HepG2 (cell line): Measurements from ENCODE around the gene ACSS1. TPM values are rescaled to one million over a fixed set of nuclear protein-coding genes. Genes with fewer than 3 reads are reported as not detected.

Experiments
- ATAC-seq: fragments of 200-7000 bp; cut with Tn5 transposase; 3 replicates; pipeline ENCODE4 v1.9.1; 2020; ENCODE audit warnings: mild to moderate bottlenecking, moderate library complexity
- BruUV-seq: library from RNA; stranded (reverse); fragments of 400-500 nt; replicated peaks from 2 replicates; lab custom pipeline; 2021; lab: Mats Ljungman, UMichigan
- CTCF ChIA-PET: fragments of 300-600 bp; formaldehyde crosslinking; extraction: SDS; loops from one replicate; lab custom pipeline; 2021; ENCODE audit warnings: low total read pairs, inconsistent platforms, low intra/inter-chr PET ratio; lab: Yijun Ruan, JAX
- POLR2A ChIA-PET: fragments of 350-600 bp; sonication (Branson Sonifier 250); formaldehyde crosslinking; loops from one replicate; lab custom pipeline; 2020; ENCODE audit warnings: antibody characterized with exemption, inconsistent platforms; lab: Yijun Ruan, JAX
- DNase-seq: peaks from one replicate; pipeline ENCODE4 v3.0.0-alpha.2; 2015; ENCODE audit warnings: low spot score
- FAIRE-seq: peaks from 3 replicates; lab custom pipeline; 2011; peaks lifted over from hg19 to GRCh38; lab: Jason Lieb, UNC
- H2AFZ ChIP-seq: one replicate; pipeline ENCODE4 v1.6.1; 2011; ENCODE audit warnings: low read length, inconsistent platforms
- H3K27ac ChIP-seq: fragments of 300-600 bp; 3 replicates; pipeline ENCODE4 v1.8.0; 2011; ENCODE audit warnings: mixed run types, mild to moderate bottlenecking, mixed read lengths, low read length, inconsistent platforms; ENCODE audit not compliant: insufficient read depth; ENCODE audit errors: extremely low read length
- H3K27me3 ChIP-seq, 2 experiments: fragments of 200-600 bp in 1 of 2; 2 replicates in 1 of 2; 3 replicates in 1 of 2; pipeline versions ENCODE4 v1.6.0 to v1.8.0; 2011; ENCODE audit warnings: low read length in 2 of 2, mild to moderate bottlenecking in 2 of 2, moderate library complexity in 2 of 2, inconsistent platforms in 1 of 2; ENCODE audit not compliant: insufficient read depth in 2 of 2, control insufficient read depth in 1 of 2
- H3K36me3 ChIP-seq, 2 experiments: fragments of 200-600 bp in 1 of 2; replicated peaks in 1 of 2; 2 replicates in 1 of 2; 3 replicates in 1 of 2; pipeline versions ENCODE4 v1.5.1 to v1.8.0; 2011; ENCODE audit warnings: low read length in 2 of 2, inconsistent platforms in 1 of 2; ENCODE audit not compliant: insufficient read depth in 2 of 2, control insufficient read depth in 1 of 2
- H3K4me1 ChIP-seq: 2 replicates; pipeline ENCODE4 v1.5.1; 2012; ENCODE audit warnings: low read length, inconsistent platforms; ENCODE audit not compliant: insufficient read depth
- H3K4me2 ChIP-seq: 2 replicates; pipeline ENCODE4 v1.6.0; 2011; ENCODE audit warnings: low read depth, low read length, inconsistent platforms
- H3K4me3 ChIP-seq, 3 experiments: fragments of 200-600 bp in 1 of 3; sonication (generic), shearing (Covaris generic) in 1 of 3; replicated peaks in 1 of 3; 2 replicates each; pipeline ENCODE4 v1.5.1; 2011 to 2016; ENCODE audit warnings: low read length in 3 of 3, inconsistent platforms in 2 of 3, low read depth in 2 of 3, mild to moderate bottlenecking in 2 of 3, control low read depth in 1 of 3, mixed read lengths in 1 of 3; ENCODE audit not compliant: insufficient read depth in 1 of 3
- H3K79me2 ChIP-seq: one replicate; pipeline ENCODE4 v1.6.1; 2011; ENCODE audit warnings: low read length, inconsistent platforms; ENCODE audit not compliant: insufficient read depth
- H3K9ac ChIP-seq: 2 replicates; pipeline ENCODE4 v1.6.0; 2011; ENCODE audit warnings: mild to moderate bottlenecking, low read depth, low read length, inconsistent platforms; ENCODE audit not compliant: insufficient read depth
- H3K9me3 ChIP-seq: 2 replicates; pipeline ENCODE4 v1.5.1; 2012; ENCODE audit warnings: mild to moderate bottlenecking, low read length
- H4K20me1 ChIP-seq: 2 replicates; pipeline ENCODE4 v1.6.0; 2011; ENCODE audit warnings: inconsistent platforms, mild to moderate bottlenecking, low read length, moderate library complexity; ENCODE audit not compliant: insufficient read depth
- CTCF ChIP-seq: sonication (generic); formaldehyde crosslinking; IDR thresholded peaks from 2 replicates; pipeline ENCODE4 v1.5.0; 2020; ENCODE audit warnings: mild to moderate bottlenecking, missing genetic modification reagents, moderate library complexity
- ELF3 ChIP-seq: IDR thresholded peaks from 2 replicates; pipeline ENCODE4 v1.6.1; 2016; ENCODE audit warnings: missing genetic modification reagents, missing compliant biosample characterization
- FOXM1 ChIP-seq: sonication (generic); formaldehyde crosslinking; IDR thresholded peaks from 2 replicates; pipeline ENCODE4 v1.5.0; 2020; ENCODE audit warnings: missing genetic modification reagents
- IRF2 ChIP-seq: IDR thresholded peaks from 2 replicates; pipeline ENCODE4 v1.6.1; 2018; ENCODE audit warnings: missing genetic modification reagents, missing compliant biosample characterization
- NFATC3 ChIP-seq: sonication (generic); formaldehyde crosslinking; IDR thresholded peaks from 2 replicates; pipeline ENCODE4 v1.5.1; 2020; ENCODE audit warnings: mild to moderate bottlenecking, missing genetic modification reagents
- ZBTB7A ChIP-seq: sonication (generic); formaldehyde crosslinking; IDR thresholded peaks from 2 replicates; pipeline ENCODE4 v1.8.0; 2022; ENCODE audit warnings: mild to moderate bottlenecking, missing genetic modification reagents
- ZFP90 ChIP-seq: sonication (generic); formaldehyde crosslinking; IDR thresholded peaks from 2 replicates; pipeline ENCODE4 v1.8.0; 2022; ENCODE audit warnings: missing genetic modification reagents, mild to moderate bottlenecking, inconsistent platforms, borderline replicate concordance
- ZFY ChIP-seq: sonication (generic); formaldehyde crosslinking; IDR thresholded peaks from 2 replicates; pipeline ENCODE4 v1.4.0; 2020; ENCODE audit warnings: missing genetic modification reagents
- ZNF235 ChIP-seq: sonication (generic); formaldehyde crosslinking; IDR thresholded peaks from 2 replicates; pipeline ENCODE4 v1.8.1; 2023; ENCODE audit warnings: mild to moderate bottlenecking, missing genetic modification reagents, borderline replicate concordance
- ZNF7 ChIP-seq: IDR thresholded peaks from 2 replicates; pipeline ENCODE4 v1.6.1; 2016; ENCODE audit warnings: missing biosample characterization, missing genetic modification reagents
- ZNF773 ChIP-seq: sonication (generic); formaldehyde crosslinking; IDR thresholded peaks from 2 replicates; pipeline ENCODE4 v1.4.0; 2020; ENCODE audit warnings: missing genetic modification reagents, borderline replicate concordance
- ZNF850 ChIP-seq: sonication (generic); formaldehyde crosslinking; conservative IDR thresholded peaks from 2 replicates; pipeline ENCODE4 v1.9.0; 2021; ENCODE audit warnings: mild to moderate bottlenecking, missing genetic modification reagents
- WGBS: methylation state at CpG from one replicate; pipeline ENCODE4 v1.1.6; 2017; ENCODE audit warnings: low lambda C conversion rate; 5-methylcytosine and 5-hydroxymethylcytosine counted together
- in situ Hi-C: cut with HindIII; loops from 2 replicates; pipeline ENCODE4 v1.10.0; 2017; ENCODE audit warnings: low pct_unique_long_range_greater_than_20kb; ENCODE audit not compliant: extremely low pct_ligation_motif_present
- intact Hi-C: fragments of 100-400 bp; cut with micrococcal nuclease; formaldehyde crosslinking; loops from one replicate; pipeline ENCODE4 v1.10.0; 2022; ENCODE audit not compliant: unreplicated experiment
- polyA plus RNA-seq, 8 experiments: library from polyadenylated mRNA; depleted of rRNA in 3 of 8; stranded (reverse) in 7 of 8; unstranded in 1 of 8; fragments of >200 nt; fragmentation: Illumina TruSeq in 4 of 8; extraction: Trizol in 4 of 8; gene quantifications; 2 replicates each; pipeline versions ENCODE4 v1.2.1 to v1.2.3, GENCODE V29; 2011 to 2016; ENCODE audit warnings: low read depth in 4 of 8, missing spikeins in 1 of 8, mixed read lengths in 1 of 8; ENCODE audit not compliant: insufficient read depth in 1 of 8
- total RNA-seq, 5 experiments: library from RNA; depleted of rRNA; stranded (reverse); fragments of >200 nt; fragmentation: Illumina TruSeq; extraction: Trizol; gene quantifications; 2 replicates each; pipeline ENCODE4 v1.2.3, GENCODE V29; 2016; ENCODE audit warnings: low read depth in 1 of 5
- TF ChIP-seq, protein P1 (sequence below): sonication (generic); formaldehyde crosslinking; conservative IDR thresholded peaks from 2 replicates; pipeline ENCODE4 v1.8.1; 2023; ENCODE audit warnings: missing genetic modification reagents
- TF ChIP-seq, protein P2 (sequence below): sonication (generic); formaldehyde crosslinking; IDR thresholded peaks from 2 replicates; pipeline ENCODE4 v1.8.1; 2023; ENCODE audit warnings: missing genetic modification reagents, inconsistent platforms, borderline replicate concordance

The ACSS1 gene
- total and polyA plus RNA-seq, 2 of the 13 experiments (the other 11 are each of a cell fraction or from before 2014, with no cell fraction given), result 15.2 to 41.6 TPM

DNA sequence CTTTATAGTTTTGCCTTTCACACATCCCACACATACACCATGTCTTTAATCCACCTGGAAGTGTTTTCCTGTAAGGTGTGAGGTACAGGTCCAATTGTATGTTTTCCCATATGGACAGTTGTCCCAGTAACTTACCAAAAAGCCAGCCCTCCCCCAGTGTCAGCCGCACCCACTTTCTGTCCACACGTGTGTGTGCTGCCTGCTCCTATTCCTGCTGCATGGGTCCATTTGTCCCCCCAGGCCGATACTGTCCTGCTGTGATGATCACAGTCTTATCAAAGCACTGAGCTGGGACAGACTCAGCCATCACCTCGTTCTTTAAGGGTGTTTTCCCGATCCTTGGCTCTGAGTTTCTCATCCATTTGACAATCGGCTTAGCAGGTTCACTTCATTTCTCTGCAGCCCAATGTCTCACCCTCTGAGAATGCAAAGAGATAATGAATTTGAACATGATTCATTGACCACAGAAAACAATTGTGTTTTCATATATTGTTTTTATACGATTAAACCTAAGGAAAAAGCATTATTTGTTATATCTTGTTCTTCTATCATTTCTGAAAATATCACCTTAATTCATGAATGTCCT, 14.4 kb upstream of the ACSS1 start:
- peak; percentile 26; the same call in 1 of the 2 replicates for TF ChIP-seq ZFY (CRISPR knock-in tag)
- no peak for TF ChIP-seq ZNF773
- TF ChIP-seq, all 625 proteins: peak for 1
- peak; percentile 4; the same call in 1 of the 3 replicates for ATAC-seq
- in situ Hi-C loops (no loop called here), intact Hi-C loops (no loop called here)
- Histone ChIP-seq H2AFZ (no peak overlapping the region), H3K27me3 (peaks cover 2 to 39% of the 10 kb centered on the region in 2 experiments; a peak in 2 of 5 replicates), H3K27ac (no peak overlapping the region), H3K4me2 (no peak overlapping the region), H3K4me1 (peaks cover 35% of the 10 kb centered on the region), H3K9ac (no peak overlapping the region), H3K9me3 (no peaks in the 10 kb centered on the region), H4K20me1 (no peaks in the 10 kb centered on the region), H3K79me2 (no peaks in the 10 kb centered on the region), H3K4me3 (no peak overlapping the region), H3K36me3 (no peaks in the 10 kb centered on the region)
- ChIA-PET POLR2A (no interaction called here), CTCF (no interaction called here)
- BruUV-seq, result no TSS peak
- 19% methylated on average over 7 of the region's 7 CpGs for WGBS
- FAIRE-seq, result no peak
- no peak for DNase-seq

- peak; percentile 76 for ATAC-seq
- Histone ChIP-seq H3K27me3 (peaks cover 0 to 34% of the 10 kb centered on the region in 2 experiments; a peak in 1 of 5 replicates), H3K4me3 (no peak overlapping the region), H3K27ac (no peak overlapping the region), H3K36me3 (no peaks in the 10 kb centered on the region), H3K79me2 (no peaks in the 10 kb centered on the region), H2AFZ (no peak overlapping the region), H3K4me1 (peaks cover 29% of the 10 kb centered on the region), H4K20me1 (no peaks in the 10 kb centered on the region), H3K9ac (no peak overlapping the region), H3K4me2 (peak overlapping the region; percentile 10; the same call in 1 of the 2 replicates), H3K9me3 (no peaks in the 10 kb centered on the region)
- ChIA-PET CTCF (no interaction called here), POLR2A (interaction anchor here (0.7 kb wide), 1 partner anchor 63 kb away, joined by 3 read pairs; no protein-coding TSS in a partner anchor)
- peak; percentile 30 for DNase-seq
- FAIRE-seq, result no peak
- in situ Hi-C loops, result no loop called here
- intact Hi-C loops, result no loop called here
- 1% methylated on average over 4 of the region's 4 CpGs for WGBS
- no TSS peak for BruUV-seq
- TF ChIP-seq, protein P1, sequence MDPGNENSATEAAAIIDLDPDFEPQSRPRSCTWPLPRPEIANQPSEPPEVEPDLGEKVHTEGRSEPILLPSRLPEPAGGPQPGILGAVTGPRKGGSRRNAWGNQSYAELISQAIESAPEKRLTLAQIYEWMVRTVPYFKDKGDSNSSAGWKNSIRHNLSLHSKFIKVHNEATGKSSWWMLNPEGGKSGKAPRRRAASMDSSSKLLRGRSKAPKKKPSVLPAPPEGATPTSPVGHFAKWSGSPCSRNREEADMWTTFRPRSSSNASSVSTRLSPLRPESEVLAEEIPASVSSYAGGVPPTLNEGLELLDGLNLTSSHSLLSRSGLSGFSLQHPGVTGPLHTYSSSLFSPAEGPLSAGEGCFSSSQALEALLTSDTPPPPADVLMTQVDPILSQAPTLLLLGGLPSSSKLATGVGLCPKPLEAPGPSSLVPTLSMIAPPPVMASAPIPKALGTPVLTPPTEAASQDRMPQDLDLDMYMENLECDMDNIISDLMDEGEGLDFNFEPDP (CRISPR knock-in tag), result no peak
- TF ChIP-seq, protein P2, sequence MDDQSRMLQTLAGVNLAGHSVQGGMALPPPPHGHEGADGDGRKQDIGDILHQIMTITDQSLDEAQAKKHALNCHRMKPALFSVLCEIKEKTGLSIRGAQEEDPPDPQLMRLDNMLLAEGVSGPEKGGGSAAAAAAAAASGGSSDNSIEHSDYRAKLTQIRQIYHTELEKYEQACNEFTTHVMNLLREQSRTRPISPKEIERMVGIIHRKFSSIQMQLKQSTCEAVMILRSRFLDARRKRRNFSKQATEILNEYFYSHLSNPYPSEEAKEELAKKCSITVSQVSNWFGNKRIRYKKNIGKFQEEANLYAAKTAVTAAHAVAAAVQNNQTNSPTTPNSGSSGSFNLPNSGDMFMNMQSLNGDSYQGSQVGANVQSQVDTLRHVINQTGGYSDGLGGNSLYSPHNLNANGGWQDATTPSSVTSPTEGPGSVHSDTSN (CRISPR knock-in tag), result no peak
- no peak for TF ChIP-seq ZFP90
- no peak for TF ChIP-seq ZNF850 (CRISPR knock-in tag)
- no peak for TF ChIP-seq IRF2 (CRISPR knock-in tag)
- TF ChIP-seq ZBTB7A (CRISPR knock-in tag), result no peak
- TF ChIP-seq CTCF (CRISPR knock-in tag), result 0 out of 2 replicates have a peak, but pooled peaks have one; percentile 12
- TF ChIP-seq NFATC3, result no peak
- TF ChIP-seq ZNF235 (CRISPR knock-in tag), result no peak
- no peak for TF ChIP-seq FOXM1 (CRISPR knock-in tag)
- TF ChIP-seq ZFY (CRISPR knock-in tag), result peak; percentile 12; the same call in 1 of the 2 replicates
- no peak for TF ChIP-seq ZNF7
- TF ChIP-seq ELF3, result no peak
Measured at GRCh38 chr20:25071734-25072133, 13.8 kb upstream of the ACSS1 start.
